ENCODE measurements around the gene CES2. TPM values are rescaled to one million over a fixed set of nuclear protein-coding genes. Genes with fewer than 3 reads are reported as not detected.

CES2 gene
- total RNA-seq, 1 donor from 2014 or later: 55.7 TPM

DNA sequence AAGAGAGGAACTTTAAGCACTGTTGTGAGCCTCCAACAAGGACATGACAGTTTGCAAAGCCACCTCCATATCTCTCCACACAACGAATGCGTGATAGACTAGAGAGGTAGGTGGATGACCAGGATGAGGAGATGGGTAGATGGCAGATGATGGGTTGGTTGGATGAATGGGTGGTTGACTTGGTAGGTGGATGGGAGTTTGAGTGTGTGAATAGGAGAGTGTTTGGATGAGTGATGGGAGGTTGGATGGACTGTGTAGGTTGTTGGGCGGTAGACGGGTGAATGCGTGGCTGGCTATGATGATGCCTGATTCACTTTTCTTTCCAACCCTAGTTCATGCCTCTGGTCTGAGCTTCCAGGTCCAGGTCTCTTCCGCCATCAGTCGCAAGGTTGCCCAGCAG lies 20.8 kb upstream of the CES2 start:
- no peak for DNase-seq (ENCODE audit: extremely low spot score in 2 of 2)
- Histone ChIP-seq H3K27me3 (no peaks in the 10 kb centered on the region), H3K9me3 (no peaks in the 10 kb centered on the region), H3K36me3 (no peaks in the 10 kb centered on the region), H3K4me3 (no peak overlapping the region), H3K4me1 (no peaks in the 10 kb centered on the region), H3K27ac (no peak overlapping the region)
- TF ChIP-seq, protein P1, sequence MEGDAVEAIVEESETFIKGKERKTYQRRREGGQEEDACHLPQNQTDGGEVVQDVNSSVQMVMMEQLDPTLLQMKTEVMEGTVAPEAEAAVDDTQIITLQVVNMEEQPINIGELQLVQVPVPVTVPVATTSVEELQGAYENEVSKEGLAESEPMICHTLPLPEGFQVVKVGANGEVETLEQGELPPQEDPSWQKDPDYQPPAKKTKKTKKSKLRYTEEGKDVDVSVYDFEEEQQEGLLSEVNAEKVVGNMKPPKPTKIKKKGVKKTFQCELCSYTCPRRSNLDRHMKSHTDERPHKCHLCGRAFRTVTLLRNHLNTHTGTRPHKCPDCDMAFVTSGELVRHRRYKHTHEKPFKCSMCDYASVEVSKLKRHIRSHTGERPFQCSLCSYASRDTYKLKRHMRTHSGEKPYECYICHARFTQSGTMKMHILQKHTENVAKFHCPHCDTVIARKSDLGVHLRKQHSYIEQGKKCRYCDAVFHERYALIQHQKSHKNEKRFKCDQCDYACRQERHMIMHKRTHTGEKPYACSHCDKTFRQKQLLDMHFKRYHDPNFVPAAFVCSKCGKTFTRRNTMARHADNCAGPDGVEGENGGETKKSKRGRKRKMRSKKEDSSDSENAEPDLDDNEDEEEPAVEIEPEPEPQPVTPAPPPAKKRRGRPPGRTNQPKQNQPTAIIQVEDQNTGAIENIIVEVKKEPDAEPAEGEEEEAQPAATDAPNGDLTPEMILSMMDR (IDR thresholded peaks at IDR 0.05): no peak
- intact Hi-C loops (cut with DNase I): no loop called here

DNA sequence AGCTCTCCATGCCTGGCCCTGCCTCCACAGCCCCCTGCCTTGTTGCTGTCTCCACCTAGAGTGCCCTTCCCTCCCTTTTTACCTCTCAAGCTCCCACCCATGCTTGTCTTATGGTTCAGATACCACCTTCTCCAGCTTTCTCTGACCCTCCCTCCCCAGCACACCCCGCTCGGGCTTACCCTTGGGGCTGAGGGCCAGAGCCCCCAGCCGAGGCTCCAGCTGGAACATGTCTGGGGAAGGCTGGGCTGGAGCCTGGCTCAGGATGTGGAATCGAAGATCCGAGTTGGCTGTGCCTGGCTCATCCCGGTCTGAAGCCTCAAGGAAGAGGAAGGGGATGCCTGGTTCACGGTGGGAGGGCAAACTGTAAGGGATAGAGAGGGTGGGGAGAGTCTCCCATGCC lies 20.3 kb upstream of the CES2 start:
- no peaks in the 10 kb centered on the region for H3K9me3 ChIP-seq
- no peak for DNase-seq (ENCODE audit: extremely low spot score in 2 of 2)
- TF ChIP-seq POLR2AphosphoS5 (IDR thresholded peaks at IDR 0.05; ENCODE audit: insufficient read depth in 1 of 2, low read depth in 1 of 2): no peak
- TF ChIP-seq, protein P1 (IDR thresholded peaks at IDR 0.05): no peak
- TF ChIP-seq POLR2A (IDR thresholded peaks at IDR 0.05): no peak
- H3K4me3 ChIP-seq: no peak overlapping the region
- no peaks in the 10 kb centered on the region for H3K4me1 ChIP-seq
- H3K27ac ChIP-seq: no peak overlapping the region
- intact Hi-C loops (cut with DNase I): no loop called here
- no peaks in the 10 kb centered on the region for H3K36me3 ChIP-seq
- H3K27me3 ChIP-seq: no peaks in the 10 kb centered on the region

DNA sequence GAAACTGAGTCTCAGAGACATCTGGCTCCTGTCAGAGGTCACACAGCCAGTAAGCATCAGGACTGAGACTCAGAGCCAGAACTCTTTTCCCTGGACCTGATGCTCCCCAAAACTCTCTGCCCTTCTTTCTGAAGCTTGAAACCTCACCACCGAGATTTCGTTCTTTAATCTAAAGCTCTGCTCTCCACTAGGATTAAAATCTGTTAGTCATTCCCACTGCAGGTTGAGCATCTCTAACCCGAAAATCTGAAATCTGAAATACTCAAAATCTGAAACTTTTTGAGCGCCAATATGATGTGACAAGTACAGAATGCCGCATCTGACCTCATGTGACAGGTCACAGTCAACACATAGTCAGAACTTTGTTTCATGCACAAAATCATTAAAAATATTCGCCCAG lies 18.8 kb upstream of the CES2 start:
- intact Hi-C loops (cut with DNase I): no loop called here

DNA sequence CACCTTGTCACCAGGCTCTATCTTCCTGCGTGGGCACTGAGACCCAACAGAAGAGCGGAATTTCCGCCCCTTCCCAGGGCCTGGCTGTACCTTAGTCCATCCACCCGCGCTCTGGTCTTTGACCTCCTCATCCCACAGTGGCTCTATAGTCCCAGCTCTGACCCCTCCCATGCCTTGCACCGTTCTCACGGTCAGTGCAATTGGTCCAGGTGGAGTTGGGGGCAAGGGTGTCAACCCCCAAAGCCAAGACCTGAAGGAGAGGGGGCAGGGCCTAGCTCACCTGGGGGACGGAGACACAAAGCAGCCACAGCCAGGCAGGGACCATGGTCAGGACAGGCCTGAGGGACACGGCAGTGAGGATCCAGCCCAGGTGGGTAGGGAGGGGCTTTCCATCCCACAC lies 17.6 kb upstream of the CES2 start:
- no peak overlapping the region for H3K4me3 ChIP-seq
- no peaks in the 10 kb centered on the region for H3K36me3 ChIP-seq
- H3K9me3 ChIP-seq: no peaks in the 10 kb centered on the region
- intact Hi-C loops (cut with DNase I): no loop called here
- TF ChIP-seq, protein P1 (IDR thresholded peaks at IDR 0.05): no peak
- no peak for TF ChIP-seq POLR2AphosphoS5 (IDR thresholded peaks at IDR 0.05; ENCODE audit: insufficient read depth in 1 of 2, low read depth in 1 of 2)
- TF ChIP-seq POLR2A (IDR thresholded peaks at IDR 0.05): no peak
- no peaks in the 10 kb centered on the region for H3K4me1 ChIP-seq
- H3K27me3 ChIP-seq: no peaks in the 10 kb centered on the region
- no peak for DNase-seq (ENCODE audit: extremely low spot score in 2 of 2)
- H3K27ac ChIP-seq: no peak overlapping the region

More for the DNA sequence above, 18.8 kb upstream of the CES2 start:
- Histone ChIP-seq H3K36me3 (no peaks in the 10 kb centered on the region), H3K9me3 (no peaks in the 10 kb centered on the region), H3K4me1 (no peaks in the 10 kb centered on the region), H3K4me3 (no peak overlapping the region), H3K27me3 (no peaks in the 10 kb centered on the region), H3K27ac (no peak overlapping the region)
- no peak for DNase-seq (ENCODE audit: extremely low spot score in 2 of 2)
- TF ChIP-seq, protein P1 (IDR thresholded peaks at IDR 0.05): no peak
- TF ChIP-seq POLR2A (IDR thresholded peaks at IDR 0.05) (no peak), POLR2AphosphoS5 (IDR thresholded peaks at IDR 0.05; ENCODE audit: insufficient read depth in 1 of 2, low read depth in 1 of 2) (no peak)

DNA sequence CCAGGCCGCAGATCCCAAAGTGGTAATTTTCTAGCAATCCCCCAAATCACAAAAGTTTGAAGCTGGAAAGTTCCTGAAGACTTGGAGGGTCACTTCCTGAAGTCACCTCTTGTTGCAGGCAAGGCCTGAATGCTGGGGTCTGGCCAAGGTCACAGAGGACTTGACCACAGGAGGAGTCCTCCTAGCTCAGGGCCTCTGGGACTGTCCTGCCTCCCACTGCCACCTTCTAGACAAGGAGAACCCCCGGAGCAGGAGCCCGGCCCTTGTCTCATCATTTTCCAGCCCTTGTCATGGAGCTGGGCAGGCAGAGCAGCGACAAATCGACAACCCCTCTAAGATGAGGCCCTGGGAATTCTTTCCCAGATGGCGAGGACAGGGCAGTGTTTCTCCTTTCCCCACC lies 17.0 kb upstream of the CES2 start:
- TF ChIP-seq POLR2AphosphoS5 (IDR thresholded peaks at IDR 0.05; ENCODE audit: insufficient read depth in 1 of 2, low read depth in 1 of 2): no peak
- TF ChIP-seq, protein P1 (IDR thresholded peaks at IDR 0.05): no peak
- no peak for TF ChIP-seq POLR2A (IDR thresholded peaks at IDR 0.05)
- H3K27ac ChIP-seq: no peak overlapping the region
- no peaks in the 10 kb centered on the region for H3K9me3 ChIP-seq
- H3K4me1 ChIP-seq: no peaks in the 10 kb centered on the region
- no peak for DNase-seq (ENCODE audit: extremely low spot score in 2 of 2)
- H3K36me3 ChIP-seq: no peaks in the 10 kb centered on the region
- intact Hi-C loops (cut with DNase I): no loop called here
- H3K4me3 ChIP-seq: no peak overlapping the region
- H3K27me3 ChIP-seq: no peaks in the 10 kb centered on the region
